Pulmonary artery endothelial cell (primary cell): ENCODE measurements around the gene HABP2. TPM values are rescaled to one million over a fixed set of nuclear protein-coding genes. Genes with fewer than 3 reads are reported as not detected.

Source experiments
- DNase-seq: peaks from one replicate; pipeline ENCODE4 v3.0.0-alpha.2; 2011; ENCODE audit warnings: low read depth, low spot score
- total RNA-seq: library from RNA; depleted of rRNA; stranded (reverse); fragments of >200 nt; gene quantifications from 2 replicates; pipeline ENCODE4 v1.2.3, GENCODE V29; 2014

The HABP2 gene
- total RNA-seq, 1 donor from 2014 or later: not detected

GRCh38 chr10:113628607-113629153, 75.8 kb downstream of the HABP2 start:
- no peak for DNase-seq

DNA sequence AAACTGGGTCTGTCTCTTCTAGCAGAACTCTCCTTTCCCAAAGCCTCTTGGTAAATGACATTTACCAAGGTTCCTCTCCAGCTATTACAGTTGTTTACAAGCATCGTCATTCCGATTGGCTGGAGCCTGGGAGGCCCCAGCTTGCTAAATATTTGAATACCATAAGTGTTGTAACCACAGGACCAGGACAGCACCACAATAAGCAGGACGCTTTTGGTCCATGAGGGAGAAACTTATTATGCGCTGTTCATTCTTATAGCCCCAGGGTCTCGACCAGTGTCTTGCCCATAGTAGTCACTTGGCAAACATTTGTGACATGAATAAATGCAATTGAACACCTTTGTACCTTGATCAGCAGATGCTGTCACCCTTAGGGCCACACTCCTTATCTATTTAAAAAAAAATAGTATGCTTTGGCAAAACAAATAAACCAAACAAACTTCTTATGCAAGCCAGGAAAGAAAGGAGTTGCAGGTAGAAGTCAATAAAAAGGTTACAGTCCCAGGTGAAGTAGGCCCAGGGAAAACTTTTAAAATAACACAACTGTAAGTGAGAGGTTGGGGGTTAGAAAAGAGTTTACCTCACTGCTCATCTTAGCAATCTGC, 78.2 kb downstream of the HABP2 start:
- DNase-seq: no peak

GRCh38 chr10:113631684-113632367, 79.0 kb downstream of the HABP2 start:
- DNase-seq: no peak

Other genes with a start within 250 kb of the HABP2 start
- not detected in 2 replicates for gene NRAP, start 111.0 kb downstream of the HABP2 start, total RNA-seq
- gene CASP7, start 126.9 kb downstream of the HABP2 start, total RNA-seq: 67.4 and 71.2 TPM in 2 replicates
- gene PLEKHS1, start 198.6 kb downstream of the HABP2 start, total RNA-seq: not detected in 2 replicates